ENCODE results near the gene ME3.
"Not testable (repeated sequence)": the region's sequence is repeated elsewhere in the genome, so short reads cannot be mapped to it uniquely, and the experiment has no call there.

The ME3 gene

DNA sequence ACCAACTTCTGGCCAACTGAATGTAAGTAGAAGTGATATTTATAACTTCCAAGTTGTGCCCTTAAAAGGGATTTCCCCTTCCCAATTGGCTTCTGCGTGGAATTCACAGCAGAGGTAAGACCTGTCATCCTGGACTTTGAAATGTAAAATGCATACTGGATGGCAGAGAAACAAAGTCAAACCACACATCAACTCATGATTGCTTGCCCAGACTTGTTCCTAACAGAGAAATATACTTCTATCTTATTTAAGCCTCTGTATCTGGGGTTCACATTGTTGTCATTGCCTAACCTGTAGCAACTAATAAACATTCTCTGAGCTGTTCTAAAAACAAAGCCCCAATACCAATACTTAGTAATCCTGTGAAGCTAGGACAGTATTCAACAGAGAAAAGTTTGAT is 6.2 kb downstream of the ME3 start:
- no peak overlapping the region for H3K4me3 ChIP-seq (ENCODE audit: insufficient read depth, low read depth, low read length)
- H3K36me3 ChIP-seq (ENCODE audit: control insufficient read depth, insufficient read depth, low read length): no peaks in the 10 kb centered on the region
- peaks cover 4% of the 10 kb centered on the region for H3K27me3 ChIP-seq (ENCODE audit: control insufficient read depth, insufficient read depth, low read length, poor library complexity, severe bottlenecking)
- no peaks in the 10 kb centered on the region for H3K9me3 ChIP-seq (ENCODE audit: control insufficient read depth, low read length)
- no peak overlapping the region for H3K27ac ChIP-seq (ENCODE audit: insufficient read depth, low read depth, low read length, poor library complexity, severe bottlenecking)
- 57 to 76% methylated on average over 1 of the region's 1 CpG for WGBS, 2 experiments
- H3K4me1 ChIP-seq (ENCODE audit: control insufficient read depth, insufficient read depth, low read length): peaks cover 15% of the 10 kb centered on the region

DNA sequence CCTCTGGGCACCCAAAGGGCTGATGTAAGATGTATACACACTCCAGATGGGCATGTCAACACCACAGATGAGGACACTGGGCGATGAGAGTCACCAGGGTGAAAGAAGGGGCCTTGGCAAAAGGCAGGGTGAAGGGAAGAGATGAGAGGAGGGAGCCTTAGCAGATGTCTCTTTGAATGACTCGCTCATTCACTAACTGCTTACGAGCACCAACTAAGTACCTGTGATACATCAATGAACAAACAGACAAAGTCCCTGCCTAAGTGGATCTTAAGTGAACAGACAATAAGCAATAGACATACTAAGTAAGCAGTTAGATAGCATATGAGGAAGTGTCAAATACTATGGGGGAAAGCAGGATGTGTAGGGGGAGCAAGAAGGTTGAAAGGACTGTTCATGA is 7.5 kb downstream of the ME3 start:
- no peak overlapping the region for H3K27ac ChIP-seq (ENCODE audit: insufficient read depth, low read depth, low read length, poor library complexity, severe bottlenecking)
- peaks cover 10% of the 10 kb centered on the region for H3K4me1 ChIP-seq (ENCODE audit: control insufficient read depth, insufficient read depth, low read length)
- no peak overlapping the region for H3K4me3 ChIP-seq (ENCODE audit: insufficient read depth, low read depth, low read length)
- 65 to 77% methylated on average over 3 of the region's 3 CpGs for WGBS, 2 experiments
- no peaks in the 10 kb centered on the region for H3K9me3 ChIP-seq (ENCODE audit: control insufficient read depth, low read length)
- no peaks in the 10 kb centered on the region for H3K36me3 ChIP-seq (ENCODE audit: control insufficient read depth, insufficient read depth, low read length)
- no peaks in the 10 kb centered on the region for H3K27me3 ChIP-seq (ENCODE audit: control insufficient read depth, insufficient read depth, low read length, poor library complexity, severe bottlenecking)

DNA sequence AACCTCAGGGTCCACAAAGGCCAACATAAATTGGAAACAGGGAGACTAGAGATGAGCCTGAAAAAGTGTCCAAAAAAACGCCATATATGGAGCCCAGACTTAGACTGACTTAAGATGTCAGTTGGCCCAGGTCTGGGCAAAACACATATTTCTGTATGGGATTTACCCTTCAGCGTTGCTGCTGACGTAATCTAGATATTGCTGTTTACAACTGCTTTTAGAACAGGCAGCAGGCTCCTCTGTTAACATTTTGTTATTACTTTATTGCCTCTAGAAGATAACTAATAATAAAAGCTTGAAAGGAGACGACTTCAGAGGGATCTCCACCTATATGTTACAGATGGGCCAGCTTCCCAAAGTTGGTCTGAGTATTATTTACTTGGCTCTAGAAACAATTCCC is 8.7 kb downstream of the ME3 start:
- Histone ChIP-seq H3K27me3 (ENCODE audit: control insufficient read depth, insufficient read depth, low read length, poor library complexity, severe bottlenecking) (no peaks in the 10 kb centered on the region), H3K4me3 (ENCODE audit: insufficient read depth, low read depth, low read length) (no peak overlapping the region), H3K4me1 (ENCODE audit: control insufficient read depth, insufficient read depth, low read length) (peaks cover 3% of the 10 kb centered on the region), H3K27ac (ENCODE audit: insufficient read depth, low read depth, low read length, poor library complexity, severe bottlenecking) (no peak overlapping the region), H3K36me3 (ENCODE audit: control insufficient read depth, insufficient read depth, low read length) (no peaks in the 10 kb centered on the region), H3K9me3 (ENCODE audit: control insufficient read depth, low read length) (no peaks in the 10 kb centered on the region)
- 91 to 92% methylated on average over 4 of the region's 4 CpGs for WGBS, 2 experiments

DNA sequence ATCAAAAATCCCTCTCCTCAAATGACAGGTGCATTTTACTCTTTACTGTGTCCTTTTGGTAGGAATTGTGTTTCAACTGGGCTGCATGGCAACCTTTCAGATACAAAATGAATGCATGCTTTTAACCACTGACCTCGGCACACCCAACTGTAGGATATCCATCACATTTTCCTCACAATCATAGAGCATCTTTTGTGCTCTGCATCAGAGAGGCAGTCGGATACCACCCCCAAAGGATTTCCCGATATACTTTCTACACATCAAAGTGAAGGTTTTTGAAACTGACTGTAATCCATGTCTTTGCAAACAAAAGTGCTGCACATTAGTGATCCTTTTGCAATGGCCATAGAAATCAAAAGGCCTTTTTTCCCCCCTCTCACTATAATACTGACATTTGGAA is 9.1 kb downstream of the ME3 start:
- H3K4me3 ChIP-seq (ENCODE audit: insufficient read depth, low read depth, low read length): no peak overlapping the region
- no peak overlapping the region for H3K27ac ChIP-seq (ENCODE audit: insufficient read depth, low read depth, low read length, poor library complexity, severe bottlenecking)
- H3K36me3 ChIP-seq (ENCODE audit: control insufficient read depth, insufficient read depth, low read length): no peaks in the 10 kb centered on the region
- 89 to 94% methylated on average over 3 of the region's 3 CpGs for WGBS, 2 experiments
- no peaks in the 10 kb centered on the region for H3K9me3 ChIP-seq (ENCODE audit: control insufficient read depth, low read length)
- no peaks in the 10 kb centered on the region for H3K4me1 ChIP-seq (ENCODE audit: control insufficient read depth, insufficient read depth, low read length)
- no peaks in the 10 kb centered on the region for H3K27me3 ChIP-seq (ENCODE audit: control insufficient read depth, insufficient read depth, low read length, poor library complexity, severe bottlenecking)

DNA sequence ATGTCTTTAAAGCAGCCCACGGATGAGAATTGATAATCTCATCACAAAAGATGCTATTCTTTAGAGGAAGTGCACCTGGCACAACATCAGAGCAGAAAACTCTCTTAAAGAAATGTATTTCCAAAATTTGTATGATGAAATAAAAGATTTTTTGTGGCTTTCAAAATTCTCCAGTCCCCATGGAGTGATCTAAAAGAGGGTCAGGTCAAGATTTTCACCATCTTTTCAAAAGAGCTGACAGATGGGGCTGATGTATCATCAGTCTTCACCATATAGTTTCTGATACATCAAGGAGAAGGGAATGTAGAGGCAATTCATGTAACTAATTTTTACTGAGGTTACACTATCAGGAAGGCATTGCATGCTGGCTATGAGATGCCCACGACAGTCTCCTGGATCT is 11.7 kb downstream of the ME3 start:
- 81 to 88% methylated on average over 2 of the region's 2 CpGs for WGBS, 2 experiments
- Histone ChIP-seq H3K9me3 (ENCODE audit: control insufficient read depth, low read length) (no peaks in the 10 kb centered on the region), H3K27me3 (ENCODE audit: control insufficient read depth, insufficient read depth, low read length, poor library complexity, severe bottlenecking) (no peaks in the 10 kb centered on the region)

DNA sequence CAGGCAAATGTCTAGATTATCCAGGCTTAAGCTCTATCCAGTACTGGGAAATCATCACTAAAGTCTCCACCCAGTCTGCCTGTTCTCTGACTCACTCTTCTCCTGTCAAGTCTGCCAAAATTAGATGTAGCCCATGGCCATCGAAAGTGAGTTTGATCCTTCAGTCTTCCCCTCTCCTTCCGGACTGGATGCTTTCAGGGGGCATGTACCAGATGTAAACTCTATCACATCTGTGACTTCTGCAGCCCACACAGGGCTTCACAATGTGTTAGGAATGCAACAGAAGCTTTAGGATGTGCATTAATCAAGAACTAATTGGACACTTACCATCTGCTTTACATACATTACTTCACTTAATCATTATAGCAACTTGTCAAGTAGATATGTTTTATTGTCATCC is 12.3 kb downstream of the ME3 start:
- Histone ChIP-seq H3K9me3 (ENCODE audit: control insufficient read depth, low read length) (no peaks in the 10 kb centered on the region), H3K4me3 (ENCODE audit: insufficient read depth, low read depth, low read length) (no peak overlapping the region), H3K36me3 (ENCODE audit: control insufficient read depth, insufficient read depth, low read length) (no peaks in the 10 kb centered on the region), H3K27ac (ENCODE audit: insufficient read depth, low read depth, low read length, poor library complexity, severe bottlenecking) (no peak overlapping the region), H3K27me3 (ENCODE audit: control insufficient read depth, insufficient read depth, low read length, poor library complexity, severe bottlenecking) (no peaks in the 10 kb centered on the region), H3K4me1 (ENCODE audit: control insufficient read depth, insufficient read depth, low read length) (no peaks in the 10 kb centered on the region)
- 88 to 92% methylated on average over 2 of the region's 2 CpGs for WGBS, 2 experiments

More for the DNA sequence above, 11.7 kb downstream of the ME3 start:
- no peaks in the 10 kb centered on the region for H3K4me1 ChIP-seq (ENCODE audit: control insufficient read depth, insufficient read depth, low read length)
- H3K4me3 ChIP-seq (ENCODE audit: insufficient read depth, low read depth, low read length): no peak overlapping the region
- no peaks in the 10 kb centered on the region for H3K36me3 ChIP-seq (ENCODE audit: control insufficient read depth, insufficient read depth, low read length)
- H3K27ac ChIP-seq (ENCODE audit: insufficient read depth, low read depth, low read length, poor library complexity, severe bottlenecking): no peak overlapping the region

DNA sequence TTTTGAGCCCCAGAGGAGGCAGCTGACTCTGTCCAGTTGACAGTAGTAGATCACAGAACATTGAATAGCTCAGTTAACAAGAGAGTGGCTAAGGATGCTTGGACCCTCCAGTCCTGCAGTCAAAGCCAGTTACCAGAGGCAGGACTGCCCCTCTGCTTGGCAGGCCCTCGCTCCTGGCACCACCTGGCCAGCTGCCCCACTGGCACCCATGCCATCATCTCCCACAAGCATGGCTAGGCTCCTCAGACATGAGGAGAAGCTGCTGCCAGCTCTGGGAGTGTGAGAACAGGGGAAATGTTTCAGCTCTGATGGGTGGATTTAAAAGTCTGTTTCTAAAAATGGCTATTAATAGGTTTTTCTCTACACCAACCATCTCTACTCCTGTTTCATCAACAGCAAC is 13.9 kb downstream of the ME3 start:
- H3K27ac ChIP-seq (ENCODE audit: insufficient read depth, low read depth, low read length, poor library complexity, severe bottlenecking): no peak overlapping the region
- no peaks in the 10 kb centered on the region for H3K4me1 ChIP-seq (ENCODE audit: control insufficient read depth, insufficient read depth, low read length)
- H3K9me3 ChIP-seq (ENCODE audit: control insufficient read depth, low read length): no peaks in the 10 kb centered on the region
- no peak overlapping the region for H3K4me3 ChIP-seq (ENCODE audit: insufficient read depth, low read depth, low read length)
- no peaks in the 10 kb centered on the region for H3K27me3 ChIP-seq (ENCODE audit: control insufficient read depth, insufficient read depth, low read length, poor library complexity, severe bottlenecking)
- H3K36me3 ChIP-seq (ENCODE audit: control insufficient read depth, insufficient read depth, low read length): no peaks in the 10 kb centered on the region
- WGBS, 2 experiments: 83 to 86% methylated on average over 1 of the region's 1 CpG

DNA sequence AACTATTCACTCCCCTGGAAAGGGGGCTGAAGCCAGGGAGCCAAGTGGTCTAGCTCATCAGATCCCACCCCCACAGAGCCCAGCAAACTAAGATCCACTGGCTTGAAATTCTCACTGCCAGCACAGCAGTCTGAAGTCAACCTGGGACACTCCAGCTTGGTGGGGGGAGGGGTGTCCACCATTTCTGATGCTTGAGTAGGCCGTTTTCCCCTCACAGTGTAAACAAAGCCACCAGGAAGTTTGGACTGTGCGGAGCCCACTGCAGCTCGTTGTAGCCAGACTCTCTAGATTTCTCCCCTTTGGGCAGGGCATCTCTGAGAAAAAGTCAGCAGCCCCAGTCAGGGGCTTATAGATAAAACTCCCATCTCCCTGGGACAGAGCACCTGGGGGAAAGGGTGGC is 27.2 kb downstream of the ME3 start:
- H3K4me1 ChIP-seq (ENCODE audit: control insufficient read depth, insufficient read depth, low read length); H3K4me3 ChIP-seq (ENCODE audit: insufficient read depth, low read depth, low read length); H3K36me3 ChIP-seq (ENCODE audit: control insufficient read depth, insufficient read depth, low read length); H3K9me3 ChIP-seq (ENCODE audit: control insufficient read depth, low read length); H3K27me3 ChIP-seq (ENCODE audit: control insufficient read depth, insufficient read depth, low read length, poor library complexity, severe bottlenecking); H3K27ac ChIP-seq (ENCODE audit: insufficient read depth, low read depth, low read length, poor library complexity, severe bottlenecking): not testable (repeated sequence)
- 90 to 97% methylated on average over 3 of the region's 3 CpGs for WGBS, 2 experiments

DNA sequence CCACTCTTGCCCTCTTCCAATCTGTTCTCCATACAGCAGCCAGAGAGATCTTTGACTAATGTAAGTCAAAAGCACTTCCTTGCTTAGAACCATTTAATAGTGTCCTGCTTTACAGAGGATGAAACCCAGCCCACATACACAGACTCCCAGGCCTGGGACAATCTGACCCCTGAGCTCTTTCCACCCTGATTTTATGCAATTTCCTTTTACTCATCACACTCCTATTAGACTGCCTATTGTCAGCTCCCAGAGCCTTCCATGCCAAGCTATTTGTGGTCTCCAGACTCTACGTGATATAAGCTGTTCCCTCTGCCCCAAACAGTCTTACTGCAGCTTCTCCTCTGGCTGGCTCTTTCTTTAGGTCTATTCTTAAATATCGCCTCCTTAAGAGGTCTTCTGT is 28.1 kb downstream of the ME3 start:
- Histone ChIP-seq H3K4me1 (ENCODE audit: control insufficient read depth, insufficient read depth, low read length) (no peaks in the 10 kb centered on the region), H3K9me3 (ENCODE audit: control insufficient read depth, low read length) (no peaks in the 10 kb centered on the region), H3K27ac (ENCODE audit: insufficient read depth, low read depth, low read length, poor library complexity, severe bottlenecking) (no peak overlapping the region), H3K36me3 (ENCODE audit: control insufficient read depth, insufficient read depth, low read length) (no peaks in the 10 kb centered on the region), H3K4me3 (ENCODE audit: insufficient read depth, low read depth, low read length) (no peak overlapping the region), H3K27me3 (ENCODE audit: control insufficient read depth, insufficient read depth, low read length, poor library complexity, severe bottlenecking) (no peaks in the 10 kb centered on the region)
- 93 to 94% methylated on average over 2 of the region's 2 CpGs for WGBS, 2 experiments

DNA sequence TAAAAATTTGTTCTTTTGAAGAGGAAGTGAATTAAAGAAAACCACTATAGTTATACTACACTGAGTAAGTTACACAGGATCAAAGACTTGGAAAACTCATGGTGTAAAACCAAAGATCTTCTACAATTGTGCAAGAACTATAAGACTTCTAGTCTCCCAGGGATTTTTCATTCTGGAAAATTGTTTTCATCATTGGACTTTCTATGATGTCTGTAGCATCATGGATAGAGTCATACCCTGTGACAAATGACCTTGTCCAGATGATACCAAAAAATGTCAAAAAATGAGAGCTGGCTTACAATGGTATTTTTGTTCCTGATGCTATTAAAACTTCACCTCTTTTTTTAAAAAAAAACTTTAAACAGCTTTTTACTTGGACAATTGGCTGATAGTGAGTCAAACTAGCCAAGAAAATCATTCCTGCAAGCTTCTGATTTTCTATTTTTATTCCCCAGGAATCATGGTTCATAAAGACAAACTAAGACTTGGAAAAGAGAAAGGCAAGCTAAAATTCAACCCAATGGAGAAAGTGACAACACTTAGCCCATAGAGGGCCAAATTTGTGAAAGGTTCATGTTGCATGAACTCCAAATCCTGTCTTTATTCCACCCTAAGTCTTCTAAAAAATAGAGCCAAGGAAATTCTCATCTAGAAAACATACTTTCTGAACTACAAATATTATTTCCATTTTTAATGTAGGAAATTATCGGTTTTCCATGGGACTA is 30.7 kb downstream of the ME3 start:
- no peak overlapping the region for H3K27ac ChIP-seq (ENCODE audit: insufficient read depth, low read depth, low read length, poor library complexity, severe bottlenecking)
- WGBS, 2 experiments: 100% methylated on average over 1 of the region's 1 CpG

DNA sequence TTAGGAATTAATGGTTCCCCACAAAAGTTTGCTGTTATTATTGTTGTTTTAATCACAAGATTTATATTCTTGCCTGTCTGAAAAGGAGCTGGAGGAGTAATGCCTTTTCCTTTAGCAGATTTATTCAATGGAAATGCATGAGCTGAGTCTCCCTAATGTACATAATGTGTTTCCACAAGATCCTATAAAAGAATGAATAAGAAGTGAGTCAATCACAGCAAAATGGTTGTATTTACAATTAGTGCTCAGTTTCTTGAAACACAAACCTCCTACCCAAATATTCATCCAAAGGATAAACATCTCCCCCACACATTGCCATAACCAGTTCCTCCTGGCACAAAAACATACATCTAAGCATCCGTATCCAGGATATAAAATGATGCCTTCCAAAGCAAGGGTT is 33.3 kb downstream of the ME3 start:
- no peaks in the 10 kb centered on the region for H3K4me1 ChIP-seq (ENCODE audit: control insufficient read depth, insufficient read depth, low read length)
- H3K36me3 ChIP-seq (ENCODE audit: control insufficient read depth, insufficient read depth, low read length): no peaks in the 10 kb centered on the region
- no peak overlapping the region for H3K27ac ChIP-seq (ENCODE audit: insufficient read depth, low read depth, low read length, poor library complexity, severe bottlenecking)
- no peaks in the 10 kb centered on the region for H3K9me3 ChIP-seq (ENCODE audit: control insufficient read depth, low read length)
- 93% methylated on average over 1 of the region's 1 CpG for WGBS, 2 experiments
- H3K4me3 ChIP-seq (ENCODE audit: insufficient read depth, low read depth, low read length): no peak overlapping the region
- H3K27me3 ChIP-seq (ENCODE audit: control insufficient read depth, insufficient read depth, low read length, poor library complexity, severe bottlenecking): no peaks in the 10 kb centered on the region

More for the DNA sequence above, 30.7 kb downstream of the ME3 start:
- H3K4me1 ChIP-seq (ENCODE audit: control insufficient read depth, insufficient read depth, low read length): no peaks in the 10 kb centered on the region
- H3K36me3 ChIP-seq (ENCODE audit: control insufficient read depth, insufficient read depth, low read length): no peaks in the 10 kb centered on the region
- H3K4me3 ChIP-seq (ENCODE audit: insufficient read depth, low read depth, low read length): no peak overlapping the region
- H3K27me3 ChIP-seq (ENCODE audit: control insufficient read depth, insufficient read depth, low read length, poor library complexity, severe bottlenecking): no peaks in the 10 kb centered on the region
- no peaks in the 10 kb centered on the region for H3K9me3 ChIP-seq (ENCODE audit: control insufficient read depth, low read length)

Measured in ectodermal cell (in vitro differentiated cells).